ENCODE data around the gene ZNF625. TPM values are rescaled to one million over a fixed set of nuclear protein-coding genes. Genes with fewer than 3 reads are reported as not detected.

The ZNF625 gene
- polyA plus RNA-seq, 1 of the 3 experiments (the other 2 are of a cell fraction): 1.9 TPM

DNA sequence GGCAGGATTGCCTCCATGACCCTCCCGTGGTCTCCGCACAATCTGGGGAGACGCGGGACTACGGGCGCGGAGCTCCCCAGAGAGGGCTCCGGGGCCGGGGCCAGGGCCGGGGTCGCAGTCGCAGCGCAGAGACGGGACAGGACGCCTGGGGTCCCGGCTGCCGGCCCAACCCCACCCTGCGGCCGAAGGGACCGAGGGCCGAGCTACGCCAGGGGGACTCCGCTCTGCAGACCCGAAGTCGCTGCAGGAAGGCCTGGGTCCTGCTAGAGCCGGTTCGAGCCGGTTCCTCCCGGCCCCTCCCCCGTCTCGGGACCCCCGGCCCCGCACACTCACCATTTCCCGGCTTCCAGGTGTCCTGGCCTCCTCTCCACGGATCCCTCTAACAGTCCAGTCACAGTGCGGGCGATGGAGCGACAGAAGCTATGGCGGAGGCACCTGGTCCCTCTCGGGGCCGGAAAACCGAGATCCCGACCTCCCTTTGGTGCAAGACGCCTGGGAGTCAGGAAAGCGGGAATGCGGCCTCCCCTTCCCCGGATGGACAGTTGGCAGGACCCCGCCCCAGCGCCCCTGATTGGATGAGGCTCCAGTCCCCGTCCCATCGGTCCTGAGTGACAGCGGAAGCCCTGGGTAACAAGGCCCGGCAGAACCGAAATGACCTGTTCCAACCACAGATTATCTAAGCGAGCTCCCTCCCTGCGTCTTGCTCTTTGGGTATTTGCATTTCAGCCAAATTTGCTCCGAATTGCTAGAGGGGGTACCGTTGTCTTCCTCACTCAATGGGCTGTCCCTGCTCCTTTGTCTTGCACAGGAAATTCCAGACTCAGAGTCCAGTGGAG lies at the start of gene ZNF625 (continued):
- TF ChIP-seq GABPA (IDR thresholded peaks at IDR 0.05; ENCODE audit: low read depth): peak; percentile 68
- TF ChIP-seq TAF1 (IDR thresholded peaks at IDR 0.05; ENCODE audit: borderline replicate concordance, low read depth, low read length): peak; percentile 81
- no peak for TF ChIP-seq EP300 (IDR thresholded peaks at IDR 0.05; ENCODE audit: borderline replicate concordance in 1 of 2, low read depth in 1 of 2, low read length in 1 of 2)
- TF ChIP-seq TCF12 (IDR thresholded peaks at IDR 0.05): no peak
- TF ChIP-seq, protein P1, sequence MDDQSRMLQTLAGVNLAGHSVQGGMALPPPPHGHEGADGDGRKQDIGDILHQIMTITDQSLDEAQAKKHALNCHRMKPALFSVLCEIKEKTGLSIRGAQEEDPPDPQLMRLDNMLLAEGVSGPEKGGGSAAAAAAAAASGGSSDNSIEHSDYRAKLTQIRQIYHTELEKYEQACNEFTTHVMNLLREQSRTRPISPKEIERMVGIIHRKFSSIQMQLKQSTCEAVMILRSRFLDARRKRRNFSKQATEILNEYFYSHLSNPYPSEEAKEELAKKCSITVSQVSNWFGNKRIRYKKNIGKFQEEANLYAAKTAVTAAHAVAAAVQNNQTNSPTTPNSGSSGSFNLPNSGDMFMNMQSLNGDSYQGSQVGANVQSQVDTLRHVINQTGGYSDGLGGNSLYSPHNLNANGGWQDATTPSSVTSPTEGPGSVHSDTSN (IDR thresholded peaks at IDR 0.05): peak; percentile 98
- TF ChIP-seq, protein P2, sequence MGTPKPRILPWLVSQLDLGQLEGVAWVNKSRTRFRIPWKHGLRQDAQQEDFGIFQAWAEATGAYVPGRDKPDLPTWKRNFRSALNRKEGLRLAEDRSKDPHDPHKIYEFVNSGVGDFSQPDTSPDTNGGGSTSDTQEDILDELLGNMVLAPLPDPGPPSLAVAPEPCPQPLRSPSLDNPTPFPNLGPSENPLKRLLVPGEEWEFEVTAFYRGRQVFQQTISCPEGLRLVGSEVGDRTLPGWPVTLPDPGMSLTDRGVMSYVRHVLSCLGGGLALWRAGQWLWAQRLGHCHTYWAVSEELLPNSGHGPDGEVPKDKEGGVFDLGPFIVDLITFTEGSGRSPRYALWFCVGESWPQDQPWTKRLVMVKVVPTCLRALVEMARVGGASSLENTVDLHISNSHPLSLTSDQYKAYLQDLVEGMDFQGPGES (IDR thresholded peaks at IDR 0.05; ENCODE audit: low read depth, low read length): no peak
- TF ChIP-seq GATA2 (CRISPR knock-in tag; IDR thresholded peaks at IDR 0.05): no peak
- TF ChIP-seq RXRA (IDR thresholded peaks at IDR 0.05; ENCODE audit: borderline replicate concordance, low read depth): no peak
- TF ChIP-seq, protein P3, sequence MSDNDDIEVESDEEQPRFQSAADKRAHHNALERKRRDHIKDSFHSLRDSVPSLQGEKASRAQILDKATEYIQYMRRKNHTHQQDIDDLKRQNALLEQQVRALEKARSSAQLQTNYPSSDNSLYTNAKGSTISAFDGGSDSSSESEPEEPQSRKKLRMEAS (IDR thresholded peaks at IDR 0.05; ENCODE audit: low read depth): peak; percentile 61; the same call in 1 of the 2 replicates
- no peak for TF ChIP-seq MEF2A (IDR thresholded peaks at IDR 0.05; ENCODE audit: borderline replicate concordance, low read depth)

DNA sequence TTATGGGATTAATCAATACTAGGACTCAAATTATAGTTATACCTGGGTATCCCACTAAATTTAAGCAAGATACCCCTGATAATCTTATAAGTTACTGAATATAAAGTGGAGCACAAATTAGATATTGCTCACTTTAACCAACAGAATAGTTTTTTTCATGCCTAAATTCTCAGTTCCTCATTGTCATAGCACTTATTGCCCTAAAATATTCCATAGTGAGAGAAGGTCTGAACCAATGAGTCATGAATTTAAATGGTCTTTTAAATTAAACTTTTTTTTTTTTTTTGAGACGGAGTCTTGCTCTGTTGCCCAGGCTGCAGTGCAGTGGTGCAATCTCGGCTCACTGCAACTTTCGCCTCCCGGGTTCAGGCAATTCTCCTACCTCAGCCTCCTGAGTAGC lies 48.8 kb upstream of the ZNF625 start:
- CTCF ChIA-PET: no interaction called here
- TF ChIP-seq MXI1 (IDR thresholded peaks at IDR 0.05; ENCODE audit: low read depth, low read length): no peak
- TF ChIP-seq, protein P4, sequence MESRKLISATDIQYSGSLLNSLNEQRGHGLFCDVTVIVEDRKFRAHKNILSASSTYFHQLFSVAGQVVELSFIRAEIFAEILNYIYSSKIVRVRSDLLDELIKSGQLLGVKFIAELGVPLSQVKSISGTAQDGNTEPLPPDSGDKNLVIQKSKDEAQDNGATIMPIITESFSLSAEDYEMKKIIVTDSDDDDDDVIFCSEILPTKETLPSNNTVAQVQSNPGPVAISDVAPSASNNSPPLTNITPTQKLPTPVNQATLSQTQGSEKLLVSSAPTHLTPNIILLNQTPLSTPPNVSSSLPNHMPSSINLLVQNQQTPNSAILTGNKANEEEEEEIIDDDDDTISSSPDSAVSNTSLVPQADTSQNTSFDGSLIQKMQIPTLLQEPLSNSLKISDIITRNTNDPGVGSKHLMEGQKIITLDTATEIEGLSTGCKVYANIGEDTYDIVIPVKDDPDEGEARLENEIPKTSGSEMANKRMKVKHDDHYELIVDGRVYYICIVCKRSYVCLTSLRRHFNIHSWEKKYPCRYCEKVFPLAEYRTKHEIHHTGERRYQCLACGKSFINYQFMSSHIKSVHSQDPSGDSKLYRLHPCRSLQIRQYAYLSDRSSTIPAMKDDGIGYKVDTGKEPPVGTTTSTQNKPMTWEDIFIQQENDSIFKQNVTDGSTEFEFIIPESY (IDR thresholded peaks at IDR 0.05; ENCODE audit: borderline replicate concordance, low read depth): no peak
- no peak for TF ChIP-seq JUND (IDR thresholded peaks at IDR 0.05)
- TF ChIP-seq, protein P2 (IDR thresholded peaks at IDR 0.05; ENCODE audit: low read depth, low read length): no peak
- no peak for DNase-seq
- no peaks in the 10 kb centered on the region for H4K20me1 ChIP-seq (ENCODE audit: insufficient read depth)
- H3K27me3 ChIP-seq (ENCODE audit: insufficient read depth): no peaks in the 10 kb centered on the region
- H3K9me3 ChIP-seq: peaks cover 15% of the 10 kb centered on the region; the same call in 1 of the 2 replicates
- POLR2A ChIA-PET: no interaction called here
- H2AFZ ChIP-seq (ENCODE audit: low read depth): no peak overlapping the region
- H3K79me2 ChIP-seq (ENCODE audit: insufficient read depth): no peaks in the 10 kb centered on the region
- H3K4me3 ChIP-seq (ENCODE audit: low read depth in 2 of 2, low read length in 1 of 2): no peak overlapping the region
- no peak overlapping the region for H3K4me2 ChIP-seq
- H3K9ac ChIP-seq: no peak overlapping the region
- H3K9me2 ChIP-seq: no peaks in the 10 kb centered on the region
- H3K36me3 ChIP-seq (replicated peaks in 1 of 2; ENCODE audit: control insufficient read depth in 1 of 2, insufficient read depth in 2 of 2, low read length in 1 of 2): peaks cover 0 to 2% of the 10 kb centered on the region in 2 experiments
- no peak overlapping the region for H3K27ac ChIP-seq (ENCODE audit: low read depth in 2 of 2, low read length in 1 of 2)
- no peaks in the 10 kb centered on the region for H3K4me1 ChIP-seq (ENCODE audit: control insufficient read depth in 1 of 2, insufficient read depth in 2 of 2, low read depth in 1 of 2, low read length in 1 of 2)
- 83% methylated on average over 4 of the region's 4 CpGs for WGBS (ENCODE audit: low lambda C conversion rate)
- H3F3A ChIP-seq (replicated peaks; ENCODE audit: insufficient read depth): no peaks in the 10 kb centered on the region

Data from SK-N-SH (cell line).